GM12878 (cell line): ENCODE results near the gene OR4E2.
"Not testable (repeated sequence)": the region's sequence is repeated elsewhere in the genome, so short reads cannot be mapped to it uniquely, and the experiment has no call there.

Source experiments
- ATF3 ChIP-seq: IDR thresholded peaks from 2 replicates; pipeline ENCODE4 v1.6.1; 2011; ENCODE audit warnings: low read depth, mild to moderate bottlenecking, low read length, moderate library complexity, borderline replicate concordance; ENCODE audit errors: extremely low read depth
- ATF7 ChIP-seq: fragments of 450-650 bp; IDR thresholded peaks from 2 replicates; pipeline ENCODE4 v1.6.1; 2016; ENCODE audit warnings: low read depth, mild to moderate bottlenecking
- BRCA1 ChIP-seq: IDR thresholded peaks from 2 replicates; pipeline ENCODE4 v1.6.1; 2011; ENCODE audit warnings: low read depth, low read length, improper control_type of control experiment
- CTCF ChIP-seq, 3 experiments: IDR thresholded peaks in 2 of 3; conservative IDR thresholded peaks in 1 of 3; 2 replicates each; pipeline ENCODE4 v1.5.1; 2011; ENCODE audit warnings: low read depth in 3 of 3, low read length in 3 of 3, mild to moderate bottlenecking in 3 of 3, control low read depth in 2 of 3, moderate library complexity in 2 of 3, inconsistent platforms in 1 of 3, mixed read lengths in 1 of 3; ENCODE audit not compliant: control insufficient read depth in 2 of 3, insufficient read depth in 1 of 3; ENCODE audit errors: extremely low read depth in 1 of 3
- E4F1 ChIP-seq: fragments of 450-650 bp; IDR thresholded peaks from 2 replicates; pipeline ENCODE4 v1.6.1; 2018; ENCODE audit warnings: borderline replicate concordance, mild to moderate bottlenecking; ENCODE audit not compliant: partially characterized antibody
- HDAC6 ChIP-seq: fragments of 200-600 bp; sonication (generic); IDR thresholded peaks from one replicate; pipeline ENCODE4 v1.8.0; 2017; ENCODE audit warnings: antibody characterized with exemption; ENCODE audit not compliant: unreplicated experiment
- JUND ChIP-seq: IDR thresholded peaks from 2 replicates; pipeline ENCODE4 v1.6.1; 2012; ENCODE audit warnings: low read depth, mild to moderate bottlenecking, low read length, improper control_type of control experiment, moderate library complexity
- PAX8 ChIP-seq: fragments of 450-650 bp; IDR thresholded peaks from 2 replicates; pipeline ENCODE4 v1.6.1; 2017; ENCODE audit warnings: mild to moderate bottlenecking, moderate library complexity
- REST ChIP-seq: IDR thresholded peaks from 2 replicates; pipeline ENCODE4 v1.6.1; 2012; ENCODE audit warnings: mild to moderate bottlenecking, low read depth, low read length
- RFX5 ChIP-seq: IDR thresholded peaks from 2 replicates; pipeline ENCODE4 v1.6.1; 2011; ENCODE audit warnings: low read depth, low read length, improper control_type of control experiment
- TCF7 ChIP-seq: IDR thresholded peaks from 2 replicates; pipeline ENCODE4 v1.6.1; 2014; ENCODE audit warnings: antibody characterized with exemption, borderline replicate concordance
- ZNF24 ChIP-seq: fragments of 450-650 bp; IDR thresholded peaks from 2 replicates; pipeline ENCODE4 v1.6.1; 2017; ENCODE audit warnings: antibody characterized with exemption, mild to moderate bottlenecking

- not testable (repeated sequence) for TF ChIP-seq E4F1; REST; JUND; CTCF (IDR thresholded peaks at IDR 0.05 in 2 of 3, conservative IDR thresholded peaks at IDR 0.05 in 1 of 3; ENCODE audit: control insufficient read depth in 2 of 3, extremely low read depth in 1 of 3, insufficient read depth in 1 of 3, low read depth in 3 of 3, low read length in 3 of 3); BRCA1; HDAC6; RFX5; PAX8; TCF7; ZNF24; ATF7; ATF3
Observed at GRCh38 chr14:21630503-21630902, 23.1 kb upstream of the OR4E2 start.
